ENCODE data around the gene SUN1.
"Not testable (repeated sequence)": the region's sequence is repeated elsewhere in the genome, so short reads cannot be mapped to it uniquely, and the experiment has no call there.

Gene SUN1

DNA sequence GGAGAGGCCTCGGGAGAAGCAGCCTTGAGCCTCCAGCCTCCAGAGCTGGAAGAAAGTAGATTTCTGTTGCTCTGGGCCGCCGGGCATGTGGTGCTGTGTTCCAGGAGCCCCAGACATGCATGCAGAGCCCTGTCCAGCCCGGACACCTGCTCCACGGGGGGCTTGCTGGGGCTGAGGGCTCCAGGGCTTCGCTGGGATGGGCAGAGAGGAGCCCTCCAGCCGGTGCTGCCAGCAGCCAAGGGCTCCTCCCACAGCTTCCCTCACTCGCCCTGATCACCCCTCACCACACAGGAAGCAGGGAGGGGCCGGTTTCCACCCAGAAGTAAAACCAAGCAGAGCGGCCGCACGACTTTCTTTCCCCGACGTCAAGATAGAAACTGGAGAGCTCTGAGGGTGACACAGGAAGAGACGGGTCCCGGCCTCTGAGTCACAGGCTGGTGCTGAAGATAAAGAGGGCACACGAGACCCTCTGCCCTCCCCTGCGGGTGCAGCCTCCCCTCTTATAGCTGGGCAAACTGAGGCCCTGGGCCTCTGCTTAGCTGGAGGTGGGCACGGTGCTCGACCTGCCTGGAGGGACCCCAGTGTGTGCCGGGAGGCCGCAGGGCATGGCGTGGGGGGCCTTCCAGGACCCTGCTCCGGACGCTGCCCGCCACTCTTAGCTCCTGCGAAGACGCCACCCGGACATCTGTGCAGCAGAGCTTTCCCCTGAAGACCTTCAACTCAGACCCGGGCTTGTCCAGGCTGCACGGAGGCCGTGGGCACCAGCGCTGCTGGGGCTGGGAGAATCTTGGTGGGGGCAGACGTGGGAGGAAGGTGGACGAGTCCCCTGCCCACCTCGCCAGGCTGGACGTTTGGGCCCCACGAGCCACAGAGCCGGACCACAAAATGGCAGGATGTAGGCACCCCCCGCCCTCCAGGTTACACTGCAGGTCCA is 91.1 kb downstream of the SUN1 start:
- DNase-seq = peak; percentile 97

DNA sequence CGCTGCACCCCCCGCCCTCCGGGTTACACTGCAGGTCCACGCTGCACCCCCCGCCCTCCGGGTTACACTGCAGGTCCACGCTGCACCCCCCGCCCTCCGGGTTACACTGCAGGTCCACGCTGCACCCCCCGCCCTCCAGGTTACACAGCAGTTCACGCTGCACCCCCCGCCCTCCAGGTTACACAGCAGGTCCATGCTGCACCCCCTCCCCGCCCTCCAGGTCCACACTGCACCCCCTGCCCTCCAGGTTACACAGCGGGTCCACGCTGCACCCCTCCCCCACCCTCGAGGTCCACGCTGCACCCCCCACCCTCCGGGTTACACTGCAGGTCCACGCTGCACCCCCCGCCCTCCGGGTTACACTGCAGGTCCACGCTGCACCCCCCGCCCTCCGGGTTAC is 91.8 kb downstream of the SUN1 start:
- DNase-seq = not testable (repeated sequence)
